CD4-positive, alpha-beta T cell treated with Interleukin-15 for 1 hour (primary cell): ENCODE results near the gene NFE2.
A peak's percentile ranks its signal among the peaks of the same experiment; 100 is the strongest.
"Not testable (repeated sequence)": the region's sequence is repeated elsewhere in the genome, so short reads cannot be mapped to it uniquely, and the experiment has no call there.

Source experiments
- DNase-seq: peaks from one replicate; pipeline ENCODE4 v3.0.0-alpha.2; 2020

The NFE2 gene

DNA sequence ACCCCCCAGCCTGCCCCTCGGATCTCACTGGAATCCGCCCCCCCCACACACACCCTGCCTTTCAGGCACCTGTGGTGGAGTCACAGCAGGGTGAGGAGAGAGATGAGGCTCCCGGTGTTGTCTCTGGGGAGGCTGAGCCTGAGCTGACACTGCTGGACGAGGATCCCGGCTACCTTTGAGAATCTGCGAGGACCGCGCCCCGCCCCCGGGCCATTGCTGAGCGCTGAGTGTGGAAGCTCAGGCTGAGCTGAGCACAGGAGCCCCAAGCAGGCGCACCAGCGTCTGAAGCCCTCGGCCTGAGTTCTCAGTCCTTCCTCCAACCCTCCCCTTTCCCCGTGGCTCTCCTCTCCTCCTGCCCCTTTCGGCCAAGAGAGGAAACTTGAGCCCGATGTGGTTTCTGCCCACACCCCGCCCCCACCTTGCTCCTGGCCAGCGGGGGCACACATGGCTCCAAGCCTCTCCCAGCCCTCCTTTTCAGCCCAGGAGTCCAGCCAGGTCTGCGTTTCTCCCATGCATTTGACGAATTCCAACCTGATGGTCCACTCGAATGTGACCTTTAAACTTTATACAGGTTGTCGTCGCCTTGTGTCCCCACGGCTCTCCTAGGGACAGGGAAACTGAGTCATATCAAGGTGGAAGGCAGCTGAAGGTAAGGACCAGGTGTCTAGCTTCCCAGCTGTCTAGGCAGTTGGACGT lies at the start of gene NFE2:
Gene NFE2 (minus strand): TSS at position 284 of the 696 bp plus-strand sequence. CDS start 5,767 bp downstream, outside the sequence.
- DNase-seq = peak; percentile 47

DNA sequence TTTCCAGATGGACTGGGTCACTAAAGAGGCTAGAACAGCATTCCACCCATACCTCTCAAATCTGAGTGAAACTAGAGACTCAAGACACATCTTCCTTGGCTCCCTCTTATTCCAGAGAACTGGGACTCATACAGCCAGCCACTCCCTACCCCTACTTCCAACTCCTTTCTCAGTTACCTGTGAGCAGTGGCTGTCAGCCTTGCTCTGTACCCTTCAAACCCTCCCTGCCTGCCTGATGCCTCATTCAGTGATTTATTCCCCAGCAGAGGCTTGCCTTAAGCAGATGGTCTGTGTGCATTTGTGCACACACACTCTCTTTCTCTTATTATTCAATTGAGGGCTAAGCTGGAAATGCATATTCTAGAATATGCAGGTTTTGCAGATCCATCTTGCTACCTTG lies 48.9 kb upstream of the NFE2 start:
- DNase-seq = no peak

DNA sequence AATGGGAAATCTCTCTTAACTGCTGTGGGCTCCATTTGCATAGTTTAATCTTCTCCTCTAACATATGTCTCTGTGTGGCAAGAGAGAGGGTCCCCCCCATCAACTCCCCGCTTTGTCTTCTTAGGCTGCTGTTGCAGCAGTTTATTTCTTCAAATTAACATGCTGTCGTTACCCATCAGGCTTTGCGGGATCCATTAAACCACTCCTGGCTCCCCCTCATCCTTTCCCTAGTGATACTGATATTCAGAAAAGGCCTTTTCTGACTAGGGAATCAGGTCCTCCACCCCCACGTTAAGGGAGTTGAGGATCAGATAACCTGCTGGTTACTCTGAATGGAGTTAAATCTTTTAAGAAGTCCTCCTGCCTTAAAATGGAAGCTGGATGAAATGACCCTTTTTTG lies 48.2 kb upstream of the NFE2 start:
- no peak for DNase-seq

GRCh38 chr12:54341378-54342300 lies 40.8 kb upstream of the NFE2 start:
- DNase-seq = no peak

DNA sequence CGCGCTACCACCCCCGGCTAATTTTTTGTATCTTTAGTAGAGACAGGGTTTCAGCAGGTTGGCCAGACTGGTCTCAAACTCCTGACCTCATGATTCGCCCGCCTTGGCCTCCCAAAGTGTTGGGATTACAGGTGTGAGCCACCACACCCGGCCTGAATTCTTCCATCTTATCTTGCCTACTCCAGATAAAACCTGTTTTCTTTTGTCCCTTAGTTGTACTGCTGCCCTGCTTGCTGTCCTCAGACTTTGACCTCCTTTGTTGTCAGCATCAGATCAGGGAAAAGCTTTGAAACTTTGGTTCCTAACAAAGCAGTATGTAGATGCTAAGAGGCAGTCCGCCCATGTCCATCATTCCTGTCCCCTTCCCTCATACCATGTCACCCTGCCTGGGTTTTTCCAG lies 40.0 kb upstream of the NFE2 start:
- DNase-seq = no peak

GRCh38 chr12:54338698-54339296 lies 38.0 kb upstream of the NFE2 start:
- DNase-seq = no peak

DNA sequence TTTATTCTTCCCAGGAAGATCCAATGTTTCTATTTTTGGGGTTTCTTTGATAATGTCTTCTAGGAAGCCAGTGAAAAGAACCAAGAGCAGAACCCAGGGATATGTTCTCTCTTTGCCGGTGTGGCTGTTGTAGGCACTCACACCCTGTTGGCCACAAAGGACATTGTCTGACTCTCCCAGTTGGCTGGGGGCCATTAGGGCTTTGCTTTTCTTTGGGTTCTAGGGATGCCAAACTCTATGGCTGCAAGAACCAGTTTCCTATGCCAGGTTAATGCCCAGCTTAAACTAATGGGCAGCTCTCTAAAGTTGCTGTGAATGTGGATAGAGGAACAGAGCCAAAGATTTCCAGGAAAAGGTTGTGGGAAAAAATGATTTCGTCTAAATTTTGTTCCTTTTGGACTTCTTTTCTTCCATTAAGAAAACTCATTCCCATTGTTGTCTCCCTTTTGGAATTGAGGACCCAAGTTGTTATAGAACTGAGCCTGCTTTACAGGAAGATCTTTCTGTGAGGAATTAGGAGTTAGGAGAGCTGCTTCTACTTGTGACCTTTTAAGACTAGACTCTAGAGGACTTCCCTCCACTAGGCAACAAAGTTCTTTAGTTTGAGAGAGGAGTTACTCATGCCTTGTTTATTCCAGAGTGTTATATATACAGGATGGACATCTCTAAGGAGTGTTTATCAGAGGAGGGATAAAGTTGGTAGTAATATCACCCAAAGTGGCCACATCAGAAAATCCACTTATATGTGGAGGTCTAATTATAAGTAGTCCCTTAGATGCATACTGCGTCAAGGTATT lies 37.2 kb upstream of the NFE2 start:
- no peak for DNase-seq

DNA sequence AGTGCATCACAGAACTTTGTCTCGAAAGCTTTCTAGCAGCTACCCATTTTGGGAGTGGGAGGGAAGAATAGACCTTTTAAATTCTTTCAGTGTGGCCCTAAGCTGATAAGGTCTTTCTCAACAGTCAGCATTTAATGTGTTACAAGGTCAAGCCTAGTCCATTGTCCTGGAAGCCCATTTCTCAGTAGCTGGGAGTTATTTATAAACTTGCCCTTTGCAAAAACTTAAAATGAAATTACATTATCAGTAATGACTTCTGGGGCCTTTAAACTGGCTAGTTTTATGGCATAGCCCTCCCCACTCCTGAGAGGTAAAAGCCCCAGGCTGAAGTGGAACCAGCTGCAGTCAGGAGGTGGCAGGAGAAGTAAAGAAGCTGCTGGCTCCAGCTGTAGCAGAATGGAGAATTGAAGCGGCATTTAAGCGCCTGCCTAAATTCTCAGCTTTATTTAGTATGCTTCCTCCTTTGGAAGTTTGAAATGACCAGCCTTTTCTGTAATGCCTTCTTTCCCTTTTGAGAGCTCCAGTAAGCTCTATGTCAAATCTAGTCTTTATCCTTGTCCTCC lies 36.5 kb upstream of the NFE2 start:
- DNase-seq = no peak

- DNase-seq = no peak
Measured at GRCh38 chr12:54333420-54334034, 32.7 kb upstream of the NFE2 start.

- no peak for DNase-seq
Measured at GRCh38 chr12:54331461-54331860, 30.6 kb upstream of the NFE2 start.

- DNase-seq = no peak
Measured at GRCh38 chr12:54330442-54330841, 29.6 kb upstream of the NFE2 start.

- DNase-seq = no peak
Measured at GRCh38 chr12:54329759-54330158, 28.9 kb upstream of the NFE2 start.

GRCh38 chr12:54328595-54329337 lies 28.0 kb upstream of the NFE2 start:
- DNase-seq = no peak

DNA sequence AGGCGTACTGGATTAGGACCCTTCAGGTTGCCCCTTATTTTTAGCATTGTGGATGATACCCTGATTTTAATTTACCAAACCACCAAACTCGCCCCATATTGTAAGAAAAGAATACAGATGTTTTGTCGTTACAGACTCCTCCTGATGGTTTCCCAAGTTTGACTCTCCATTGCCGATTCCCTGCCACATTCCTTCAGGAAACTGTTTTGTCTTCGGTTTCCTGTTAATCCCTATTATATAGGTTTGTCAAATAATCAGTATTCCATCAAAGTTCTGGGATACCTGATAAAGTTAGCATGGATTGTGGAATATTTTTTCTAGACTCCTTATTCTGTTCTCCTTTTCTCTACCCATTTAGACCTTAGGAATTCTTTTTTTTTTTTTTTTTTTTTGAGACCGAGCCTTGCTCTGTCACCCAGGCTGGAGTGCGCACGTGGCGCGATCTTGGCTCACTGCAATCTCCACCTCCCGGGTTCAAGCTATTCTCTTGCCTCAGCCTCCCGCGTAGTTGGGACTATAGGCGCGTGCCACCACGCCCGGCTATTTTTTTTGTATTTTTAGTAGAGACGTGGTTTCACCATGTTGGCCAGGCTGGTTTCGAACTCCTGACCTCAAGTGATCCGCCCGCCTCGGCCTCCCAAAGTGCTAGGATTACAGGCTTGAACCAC lies 24.8 kb upstream of the NFE2 start:
- DNase-seq = not testable (repeated sequence)

- peak; percentile 98 for DNase-seq
Measured at GRCh38 chr12:54324617-54325441, 24.0 kb upstream of the NFE2 start, which contains the start of gene COPZ1. Gene COPZ1, plus strand, starts transcription at chr12:54325131. Its CDS starts 33 bp downstream, at chr12:54325164.

DNA sequence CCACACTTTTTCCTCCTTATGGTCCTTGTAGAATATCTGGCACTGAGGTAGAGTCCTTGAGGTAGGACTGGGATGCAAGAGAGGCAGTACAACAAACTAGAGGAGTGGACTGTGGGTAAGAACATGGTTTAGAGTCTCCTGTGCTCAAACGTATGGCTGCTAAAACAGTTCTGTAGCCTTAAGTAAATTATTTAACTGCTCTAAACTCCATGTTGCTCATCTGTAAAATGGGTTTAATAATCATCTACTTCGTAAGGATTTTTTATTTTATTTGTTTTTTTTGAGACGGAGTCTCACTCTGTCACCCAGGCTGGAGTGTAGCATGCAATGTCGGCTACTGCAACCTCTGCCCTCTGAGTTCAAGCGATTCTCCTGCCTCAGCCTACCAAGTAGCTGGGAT lies 20.5 kb upstream of the NFE2 start:
- no peak for DNase-seq

GRCh38 chr12:54312309-54312708 lies 11.5 kb upstream of the NFE2 start:
- not testable (repeated sequence) for DNase-seq

DNA sequence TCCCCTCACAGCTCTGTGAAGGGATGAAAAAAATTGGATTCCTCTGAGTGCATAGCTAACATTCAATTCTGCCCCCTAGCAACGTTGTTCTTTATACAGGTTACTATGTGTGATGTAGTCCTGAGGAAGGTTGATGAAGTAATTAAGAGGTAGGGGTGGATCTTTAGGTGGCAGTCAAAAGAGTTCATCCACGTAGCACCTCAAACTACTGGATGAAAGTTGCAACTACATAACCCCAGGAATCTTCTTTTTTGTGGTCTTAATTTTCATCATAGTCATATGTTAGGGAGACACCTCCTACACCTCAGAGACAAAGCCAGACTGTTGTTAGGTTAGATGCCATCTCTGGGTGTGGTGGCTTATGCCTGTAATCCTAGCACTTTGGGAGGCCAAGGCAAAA lies 10.2 kb upstream of the NFE2 start:
- no peak for DNase-seq

GRCh38 chr12:54306925-54307741 lies 6.3 kb upstream of the NFE2 start:
- DNase-seq = peak; percentile 74
